ENCODE measurements around the gene MS4A18.

MS4A18 gene

DNA sequence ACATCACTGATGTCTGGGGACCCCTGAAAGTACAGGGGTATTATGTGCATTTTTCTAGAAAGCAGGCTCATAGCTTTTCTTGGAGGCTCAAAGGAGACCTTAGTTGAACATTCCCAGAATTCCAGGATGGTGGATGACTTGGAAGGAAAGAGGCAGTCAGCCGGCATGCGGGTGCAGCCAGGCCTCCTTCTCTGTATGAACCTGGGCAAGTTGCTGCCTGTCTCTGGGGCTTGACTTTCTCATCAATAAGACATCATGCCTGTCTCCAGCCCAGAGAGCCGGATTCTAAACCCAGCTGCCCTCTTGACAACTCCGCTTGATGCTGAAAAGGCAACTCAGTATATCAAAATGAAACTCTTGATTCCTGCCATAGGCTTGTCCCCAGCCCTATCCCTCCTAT is 44.8 kb downstream of the MS4A18 start:
- in situ Hi-C loops (cut with MboI; ENCODE audit: low pct_unique_long_range_greater_than_20kb, low sequenced_read_pairs, unreplicated experiment): loop anchor here (25.0 kb wide), 1 partner anchor 407 kb away; no protein-coding TSS in a partner anchor
- no peak for DNase-seq (ENCODE audit: low spot score)
- TF ChIP-seq, protein P1, sequence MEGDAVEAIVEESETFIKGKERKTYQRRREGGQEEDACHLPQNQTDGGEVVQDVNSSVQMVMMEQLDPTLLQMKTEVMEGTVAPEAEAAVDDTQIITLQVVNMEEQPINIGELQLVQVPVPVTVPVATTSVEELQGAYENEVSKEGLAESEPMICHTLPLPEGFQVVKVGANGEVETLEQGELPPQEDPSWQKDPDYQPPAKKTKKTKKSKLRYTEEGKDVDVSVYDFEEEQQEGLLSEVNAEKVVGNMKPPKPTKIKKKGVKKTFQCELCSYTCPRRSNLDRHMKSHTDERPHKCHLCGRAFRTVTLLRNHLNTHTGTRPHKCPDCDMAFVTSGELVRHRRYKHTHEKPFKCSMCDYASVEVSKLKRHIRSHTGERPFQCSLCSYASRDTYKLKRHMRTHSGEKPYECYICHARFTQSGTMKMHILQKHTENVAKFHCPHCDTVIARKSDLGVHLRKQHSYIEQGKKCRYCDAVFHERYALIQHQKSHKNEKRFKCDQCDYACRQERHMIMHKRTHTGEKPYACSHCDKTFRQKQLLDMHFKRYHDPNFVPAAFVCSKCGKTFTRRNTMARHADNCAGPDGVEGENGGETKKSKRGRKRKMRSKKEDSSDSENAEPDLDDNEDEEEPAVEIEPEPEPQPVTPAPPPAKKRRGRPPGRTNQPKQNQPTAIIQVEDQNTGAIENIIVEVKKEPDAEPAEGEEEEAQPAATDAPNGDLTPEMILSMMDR (IDR thresholded peaks at IDR 0.05; ENCODE audit: extremely low read depth, insufficient read depth, missing control alignments): no peak

- in situ Hi-C loops (cut with MboI; ENCODE audit: low pct_unique_long_range_greater_than_20kb, low sequenced_read_pairs, unreplicated experiment): loop anchor here (25.0 kb wide), 1 partner anchor 408 kb away; no protein-coding TSS in a partner anchor
- no peak for DNase-seq (ENCODE audit: low spot score)
- TF ChIP-seq, protein P1 (IDR thresholded peaks at IDR 0.05; ENCODE audit: extremely low read depth, insufficient read depth, missing control alignments): no peak
Measured at GRCh38 chr11:60769811-60770210, 45.3 kb downstream of the MS4A18 start.

DNA sequence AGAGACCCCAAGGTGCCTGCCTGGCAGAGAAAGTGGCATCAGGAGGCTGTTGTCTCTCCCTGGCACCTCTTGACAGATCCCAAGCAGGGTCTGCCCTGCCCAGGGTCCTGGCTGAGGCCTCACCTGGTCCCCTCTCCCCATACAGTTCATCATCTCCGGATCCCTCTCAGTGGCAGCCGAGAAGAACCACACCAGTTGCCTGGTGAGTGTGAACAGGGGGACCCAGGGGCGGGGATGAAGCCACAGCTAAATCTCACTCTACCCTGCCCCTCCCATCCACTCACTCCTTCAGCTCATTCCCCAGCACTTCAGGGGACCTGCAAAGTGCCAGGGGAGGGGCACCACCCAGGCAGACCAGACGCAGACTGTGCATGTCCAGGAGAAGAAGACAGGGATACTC is 46.6 kb downstream of the MS4A18 start:
- in situ Hi-C loops (cut with MboI; ENCODE audit: low pct_unique_long_range_greater_than_20kb, low sequenced_read_pairs, unreplicated experiment): loop anchor here (25.0 kb wide), 1 partner anchor 409 kb away; no protein-coding TSS in a partner anchor
- TF ChIP-seq, protein P1 (IDR thresholded peaks at IDR 0.05; ENCODE audit: extremely low read depth, insufficient read depth, missing control alignments): no peak
- no peak for DNase-seq (ENCODE audit: low spot score)

GRCh38 chr11:60771879-60772525 is 47.5 kb downstream of the MS4A18 start:
- no peak for DNase-seq (ENCODE audit: low spot score)
- TF ChIP-seq, protein P1 (IDR thresholded peaks at IDR 0.05; ENCODE audit: extremely low read depth, insufficient read depth, missing control alignments): no peak
- in situ Hi-C loops (cut with MboI; ENCODE audit: low pct_unique_long_range_greater_than_20kb, low sequenced_read_pairs, unreplicated experiment): loop anchor here (25.0 kb wide), 1 partner anchor 410 kb away; no protein-coding TSS in a partner anchor

DNA sequence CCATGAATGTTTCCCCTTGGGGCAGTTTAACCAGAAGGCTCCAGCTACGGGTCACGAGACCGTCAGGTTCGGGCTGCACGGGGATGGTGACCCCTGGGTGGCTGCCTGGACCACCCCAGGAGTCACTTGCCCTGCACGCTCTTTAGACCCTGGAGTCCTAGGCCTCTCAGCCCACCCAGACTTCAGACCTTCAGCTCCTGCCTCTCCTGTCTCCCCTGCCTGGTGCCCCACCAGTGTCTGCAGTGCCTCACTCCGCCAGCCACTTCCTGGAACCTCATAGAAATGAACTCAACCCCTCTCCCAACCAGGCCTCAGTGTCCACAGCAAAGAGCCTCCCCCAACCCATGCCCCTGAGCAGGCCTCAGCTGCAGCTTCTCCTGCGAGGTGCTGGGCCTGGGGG is 48.1 kb downstream of the MS4A18 start:
- TF ChIP-seq, protein P1 (IDR thresholded peaks at IDR 0.05; ENCODE audit: extremely low read depth, insufficient read depth, missing control alignments): no peak
- in situ Hi-C loops (cut with MboI; ENCODE audit: low pct_unique_long_range_greater_than_20kb, low sequenced_read_pairs, unreplicated experiment): loop anchor here (25.0 kb wide), 1 partner anchor 410 kb away; no protein-coding TSS in a partner anchor
- DNase-seq (ENCODE audit: low spot score): no peak

DNA sequence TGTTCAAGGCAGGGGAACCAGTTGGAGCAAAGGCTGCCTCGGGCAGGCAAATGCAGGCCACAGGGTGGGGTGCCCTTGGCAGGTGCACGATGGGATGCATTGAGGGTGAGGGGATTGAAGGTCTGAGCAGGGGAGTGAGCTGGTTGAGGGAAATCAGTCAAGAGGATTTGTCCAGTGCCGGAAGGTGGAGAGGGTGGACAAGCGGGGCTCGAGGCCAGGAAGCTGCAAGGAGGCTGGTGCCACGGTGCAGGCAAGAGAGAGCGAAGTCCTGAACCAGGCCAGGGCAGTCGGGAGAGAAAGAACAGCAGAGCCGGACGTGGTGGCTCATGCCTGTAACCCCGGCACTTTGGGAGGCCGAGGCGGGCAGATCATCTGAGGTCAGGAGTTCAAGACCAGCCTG is 50.2 kb downstream of the MS4A18 start:
- DNase-seq (ENCODE audit: low spot score): no peak
- in situ Hi-C loops (cut with MboI; ENCODE audit: low pct_unique_long_range_greater_than_20kb, low sequenced_read_pairs, unreplicated experiment): loop anchor here (25.0 kb wide), 1 partner anchor 412 kb away; no protein-coding TSS in a partner anchor

More for the DNA sequence above, 50.2 kb downstream of the MS4A18 start:
- TF ChIP-seq, protein P1 (IDR thresholded peaks at IDR 0.05; ENCODE audit: extremely low read depth, insufficient read depth, missing control alignments): no peak

All from GM13977 (cell line).